Measurements from ENCODE around the gene LRRC31.
A peak's percentile ranks its signal among the peaks of the same experiment; 100 is the strongest.

Gene LRRC31

GRCh38 chr3:169812332-169813235, 57.2 kb downstream of the LRRC31 start, which contains the start of the genes LRRC34 and LRRIQ4 (continued):
- TF ChIP-seq PATZ1 (tag by site-specific recombination; IDR thresholded peaks at IDR 0.05) (no peak), PRDM10 (tag by site-specific recombination; IDR thresholded peaks at IDR 0.05) (no peak), ZNF426 (tag by site-specific recombination; IDR thresholded peaks at IDR 0.05) (no peak), ZNF311 (tag by site-specific recombination; IDR thresholded peaks at IDR 0.05; ENCODE audit: borderline replicate concordance) (no peak), SETDB1 (IDR thresholded peaks at IDR 0.05; ENCODE audit: insufficient read length, low read length) (no peak), ZNF391 (tag by site-specific recombination; IDR thresholded peaks at IDR 0.05; ENCODE audit: borderline replicate concordance, low read depth) (no peak), GFI1B (tag by site-specific recombination; IDR thresholded peaks at IDR 0.05) (no peak), ZSCAN5A (tag by site-specific recombination; IDR thresholded peaks at IDR 0.05) (no peak), ZNF513 (tag by site-specific recombination; IDR thresholded peaks at IDR 0.05) (no peak), ZNF354C (tag by site-specific recombination; IDR thresholded peaks at IDR 0.05; ENCODE audit: borderline replicate concordance, low read depth) (no peak), IKZF3 (tag by site-specific recombination; IDR thresholded peaks at IDR 0.05) (peak; percentile 47; the same call in 1 of the 2 replicates), ZSCAN23 (tag by site-specific recombination; IDR thresholded peaks at IDR 0.05) (no peak), ZNF561 (tag by site-specific recombination; IDR thresholded peaks at IDR 0.05; ENCODE audit: borderline replicate concordance) (peak; percentile 54; the same call in 1 of the 2 replicates), GLIS2 (tag by site-specific recombination; IDR thresholded peaks at IDR 0.05) (peak; percentile 97), ZNF843 (tag by site-specific recombination; IDR thresholded peaks at IDR 0.05) (no peak), MEIS1 (CRISPR knock-in tag; IDR thresholded peaks at IDR 0.05; ENCODE audit: borderline replicate concordance) (no peak), ZNF324 (tag by site-specific recombination; IDR thresholded peaks at IDR 0.05) (no peak; the same call in 1 of the 2 replicates), ZNF26 (tag by site-specific recombination; IDR thresholded peaks at IDR 0.05) (no peak), ZNF518A (tag by site-specific recombination; conservative IDR thresholded peaks at IDR 0.05; ENCODE audit: low read depth) (no peak), ZNF521 (tag by site-specific recombination; IDR thresholded peaks at IDR 0.05) (no peak), ZNF423 (tag by site-specific recombination; IDR thresholded peaks at IDR 0.05) (no peak)
